ENCODE measurements around the gene OPTN.

Gene OPTN

GRCh38 chr10:13087601-13087985, 12.4 kb upstream of the OPTN start:
- no peak for TF ChIP-seq CTCF (IDR thresholded peaks at IDR 0.05)
- H3K4me3 Mint-ChIP-seq: no peak overlapping the region
- H3K27me3 Mint-ChIP-seq (ENCODE audit: low read depth, poor library complexity): peaks cover 10% of the 10 kb centered on the region
- H3K4me1 Mint-ChIP-seq: no peaks in the 10 kb centered on the region
- peaks cover 19% of the 10 kb centered on the region for H3K9me3 Mint-ChIP-seq
- no peak overlapping the region for H3K27ac Mint-ChIP-seq
- no peak for DNase-seq
- no peaks in the 10 kb centered on the region for H3K36me3 Mint-ChIP-seq (ENCODE audit: low read depth)

- H3K36me3 Mint-ChIP-seq (ENCODE audit: low read depth): no peaks in the 10 kb centered on the region
- peaks cover 24% of the 10 kb centered on the region for H3K9me3 Mint-ChIP-seq
- TF ChIP-seq CTCF (IDR thresholded peaks at IDR 0.05): no peak
- no peak overlapping the region for H3K4me3 Mint-ChIP-seq
- no peak for DNase-seq
- H3K4me1 Mint-ChIP-seq: no peaks in the 10 kb centered on the region
- peaks cover 10% of the 10 kb centered on the region for H3K27me3 Mint-ChIP-seq (ENCODE audit: low read depth, poor library complexity)
- no peak overlapping the region for H3K27ac Mint-ChIP-seq
These were observed 11.9 kb upstream of the OPTN start for GRCh38 chr10:13087986-13088618.

- H3K4me3 Mint-ChIP-seq: no peak overlapping the region
- no peak for TF ChIP-seq CTCF (IDR thresholded peaks at IDR 0.05)
- H3K27me3 Mint-ChIP-seq (ENCODE audit: low read depth, poor library complexity): peaks cover 10% of the 10 kb centered on the region
- peaks cover 15% of the 10 kb centered on the region for H3K9me3 Mint-ChIP-seq
- no peak for DNase-seq
- no peak overlapping the region for H3K27ac Mint-ChIP-seq
- H3K36me3 Mint-ChIP-seq (ENCODE audit: low read depth): no peaks in the 10 kb centered on the region
- H3K4me1 Mint-ChIP-seq: no peaks in the 10 kb centered on the region
These were observed 10.6 kb upstream of the OPTN start for GRCh38 chr10:13089345-13089744.

GRCh38 chr10:13090289-13090688, 9.7 kb upstream of the OPTN start:
- Mint-ChIP-seq H3K36me3 (ENCODE audit: low read depth) (no peaks in the 10 kb centered on the region), H3K27me3 (ENCODE audit: low read depth, poor library complexity) (peaks cover 10% of the 10 kb centered on the region), H3K9me3 (peaks cover 7% of the 10 kb centered on the region), H3K4me1 (no peaks in the 10 kb centered on the region), H3K4me3 (no peak overlapping the region), H3K27ac (no peak overlapping the region)
- TF ChIP-seq CTCF (IDR thresholded peaks at IDR 0.05): no peak
- no peak for DNase-seq

GRCh38 chr10:13091801-13092200, 8.2 kb upstream of the OPTN start:
- Mint-ChIP-seq H3K27ac (no peak overlapping the region), H3K4me1 (no peaks in the 10 kb centered on the region), H3K36me3 (ENCODE audit: low read depth) (no peaks in the 10 kb centered on the region), H3K9me3 (peaks cover 7% of the 10 kb centered on the region), H3K27me3 (ENCODE audit: low read depth, poor library complexity) (peaks cover 16% of the 10 kb centered on the region), H3K4me3 (no peak overlapping the region)
- no peak for DNase-seq
- no peak for TF ChIP-seq CTCF (IDR thresholded peaks at IDR 0.05)
